Hepatocyte (in vitro differentiated cells): ENCODE results near the gene C11orf91.

Source experiments
- CTCF ChIP-seq: fragments of 200-600 bp; sonication (generic); IDR thresholded peaks from 2 replicates; pipeline ENCODE4 v1.5.1; 2016; ENCODE audit warnings: antibody characterized with exemption, mild to moderate bottlenecking; ENCODE audit not compliant: poor library complexity
- EZH2 ChIP-seq: fragments of 200-600 bp; sonication (generic); IDR thresholded peaks from 2 replicates; pipeline ENCODE4 v1.6.1; 2016; ENCODE audit warnings: antibody characterized with exemption, mild to moderate bottlenecking, borderline replicate concordance
- EZH2phosphoT487 ChIP-seq: fragments of 200-600 bp; sonication (generic); IDR thresholded peaks from one replicate; pipeline ENCODE4 v1.6.1; 2018; ENCODE audit warnings: antibody characterized with exemption, mild to moderate bottlenecking, low read depth, moderate library complexity; ENCODE audit not compliant: unreplicated experiment, severe bottlenecking

DNA sequence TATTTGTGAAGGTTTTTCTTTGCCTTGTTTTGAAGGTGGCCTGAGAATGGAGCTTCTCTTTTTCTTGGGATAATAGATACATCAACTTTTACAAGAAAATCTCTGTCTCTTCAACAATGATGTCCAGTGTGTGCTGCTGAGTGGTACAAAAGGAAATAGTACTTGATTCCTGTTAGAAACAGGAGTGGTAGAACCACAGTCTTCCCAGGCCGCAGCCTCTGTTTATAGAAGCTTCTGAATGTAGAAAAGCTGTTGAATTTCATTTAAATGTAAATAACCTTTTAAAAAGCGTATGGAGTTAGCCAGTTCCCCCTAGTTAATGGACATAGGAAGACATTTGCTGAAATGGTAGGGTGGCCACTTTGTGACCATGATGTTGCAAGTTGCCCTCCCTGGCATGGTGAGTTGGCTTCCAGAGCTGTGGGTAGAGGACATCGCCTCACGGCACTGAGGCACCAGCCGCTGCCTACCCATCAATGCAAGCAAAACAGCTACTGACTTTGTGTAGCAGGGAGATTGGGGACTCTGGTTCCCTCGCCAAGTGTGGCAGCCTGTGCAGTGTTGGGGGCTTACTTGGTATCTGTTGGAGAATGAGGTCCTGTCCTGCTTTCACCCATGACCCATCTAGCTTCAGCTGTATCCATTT, 31.6 kb downstream of the C11orf91 start:
- TF ChIP-seq CTCF (no peak), EZH2 (no peak), EZH2phosphoT487 (no peak)
